GF-D8 (cell line): ENCODE measurements around the gene COTL1.
"Not testable (repeated sequence)": the region's sequence is repeated elsewhere in the genome, so short reads cannot be mapped to it uniquely, and the experiment has no call there.

Source experiments
- DNase-seq: peaks from one replicate; lab custom pipeline; 2025; lab: John Stamatoyannopoulos, UW

COTL1 gene

DNA sequence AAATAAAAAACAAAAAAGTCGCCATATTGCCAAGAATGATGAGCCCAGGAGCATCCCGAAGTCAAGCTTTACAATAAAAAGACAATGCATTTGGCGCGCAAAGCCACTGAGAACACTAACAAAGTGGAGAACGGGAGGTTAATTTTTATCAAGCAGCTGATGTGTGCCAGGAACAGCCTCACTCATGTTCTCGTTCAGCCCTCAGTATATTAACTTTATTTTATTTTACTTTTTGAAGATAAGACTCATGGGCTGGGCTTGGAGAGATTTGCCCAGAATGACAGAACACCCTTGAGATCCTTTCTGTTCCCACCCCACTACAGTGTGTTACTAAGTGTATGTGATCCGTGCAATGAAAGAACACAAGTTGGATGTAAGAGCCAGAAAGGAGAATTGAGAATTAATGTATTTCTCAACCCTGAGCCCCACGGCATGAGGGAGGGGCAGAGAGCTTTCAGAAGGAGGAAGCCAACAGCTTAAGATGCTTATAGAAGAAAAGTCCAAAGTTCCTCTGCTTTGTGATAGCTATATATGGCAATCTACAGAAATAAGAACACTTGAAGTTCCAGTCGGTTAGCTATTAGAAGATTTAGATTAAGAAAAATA, 48.4 kb downstream of the COTL1 start:
- DNase-seq = peak; percentile 8

DNA sequence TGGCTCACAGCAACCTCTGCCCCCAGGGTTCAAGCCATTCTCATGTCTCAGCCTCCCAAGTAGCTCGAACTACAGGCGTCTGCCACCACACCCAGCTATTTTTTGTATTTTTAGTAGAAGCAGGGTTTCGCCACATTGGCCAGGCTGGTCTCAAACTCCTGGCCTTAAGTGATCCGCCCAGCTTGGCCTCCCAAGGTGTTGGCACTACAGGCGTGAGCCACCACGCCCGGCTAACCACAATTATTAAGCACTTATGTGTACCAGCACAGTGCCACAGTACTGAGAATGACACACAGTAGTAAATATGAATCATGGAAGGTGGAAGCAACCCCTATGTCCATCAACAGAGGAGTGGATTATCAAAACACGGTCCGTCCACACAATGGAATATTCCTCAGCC, 49.8 kb downstream of the COTL1 start:
- DNase-seq = no peak

DNA sequence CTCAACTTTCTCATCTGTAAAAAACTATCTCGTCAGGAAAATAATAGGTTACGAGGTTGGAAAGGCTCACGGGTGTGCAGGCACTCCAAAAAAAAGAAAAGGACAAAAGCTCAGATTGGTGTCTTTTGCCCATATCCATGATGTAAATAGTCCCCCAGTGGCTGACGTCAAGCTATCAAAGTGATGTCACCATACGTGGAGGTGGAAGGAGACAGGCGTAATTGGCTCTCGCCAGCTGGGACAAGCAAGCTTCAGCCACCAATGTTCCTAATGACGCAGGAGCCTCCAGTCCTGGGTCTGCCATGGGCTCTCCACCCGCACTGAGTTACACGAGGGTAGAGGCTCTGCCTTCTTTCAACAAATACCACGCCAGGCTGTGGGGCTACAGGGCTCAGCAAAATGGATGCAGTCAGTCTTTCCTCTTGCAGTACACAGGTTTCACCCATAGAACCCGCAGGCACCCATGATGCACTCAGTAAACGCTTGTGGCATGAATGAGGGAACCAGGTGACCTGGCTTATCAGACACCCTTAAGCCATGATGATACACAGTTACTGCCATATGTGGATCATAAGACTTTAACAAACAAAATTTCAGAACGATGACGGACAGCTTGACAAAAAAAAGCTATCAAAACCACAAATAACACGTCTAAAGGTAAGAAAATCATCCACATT, 50.5 kb downstream of the COTL1 start:
- DNase-seq = no peak

DNA sequence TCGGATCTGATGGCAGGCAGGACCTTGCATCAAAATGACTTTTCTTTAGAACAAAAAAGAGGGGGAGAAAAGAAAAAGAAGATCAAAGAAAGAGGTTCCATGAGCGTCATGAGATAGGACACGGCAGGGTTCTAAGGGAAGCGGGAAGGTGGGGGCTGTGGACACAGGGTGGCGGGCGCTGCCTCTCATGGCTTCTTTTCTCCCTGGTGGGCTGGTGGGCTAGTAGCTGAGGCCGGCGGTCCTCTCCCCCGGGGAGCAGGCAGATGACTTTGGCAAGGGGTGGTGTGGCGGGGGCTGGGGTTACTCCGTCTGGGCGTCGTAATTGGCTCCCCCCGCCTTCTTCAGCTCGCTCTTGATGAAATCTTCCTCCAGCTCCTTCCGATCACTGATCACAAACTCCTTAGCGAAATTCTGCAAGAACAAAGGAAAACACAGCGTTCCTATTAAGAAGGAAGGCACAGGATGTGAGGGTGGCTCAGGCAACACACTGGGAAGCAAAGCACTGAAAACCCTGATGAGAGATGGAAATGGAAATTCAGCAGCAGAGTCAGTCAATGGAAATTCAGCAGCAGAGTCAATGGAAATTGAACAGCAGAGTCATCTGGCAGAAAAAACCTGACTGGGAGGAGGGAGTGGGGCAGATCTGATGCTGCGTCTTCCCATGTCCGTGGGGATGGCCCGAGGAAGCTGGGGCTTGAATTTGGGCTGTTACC, 51.2 kb downstream of the COTL1 start:
- DNase-seq = no peak

DNA sequence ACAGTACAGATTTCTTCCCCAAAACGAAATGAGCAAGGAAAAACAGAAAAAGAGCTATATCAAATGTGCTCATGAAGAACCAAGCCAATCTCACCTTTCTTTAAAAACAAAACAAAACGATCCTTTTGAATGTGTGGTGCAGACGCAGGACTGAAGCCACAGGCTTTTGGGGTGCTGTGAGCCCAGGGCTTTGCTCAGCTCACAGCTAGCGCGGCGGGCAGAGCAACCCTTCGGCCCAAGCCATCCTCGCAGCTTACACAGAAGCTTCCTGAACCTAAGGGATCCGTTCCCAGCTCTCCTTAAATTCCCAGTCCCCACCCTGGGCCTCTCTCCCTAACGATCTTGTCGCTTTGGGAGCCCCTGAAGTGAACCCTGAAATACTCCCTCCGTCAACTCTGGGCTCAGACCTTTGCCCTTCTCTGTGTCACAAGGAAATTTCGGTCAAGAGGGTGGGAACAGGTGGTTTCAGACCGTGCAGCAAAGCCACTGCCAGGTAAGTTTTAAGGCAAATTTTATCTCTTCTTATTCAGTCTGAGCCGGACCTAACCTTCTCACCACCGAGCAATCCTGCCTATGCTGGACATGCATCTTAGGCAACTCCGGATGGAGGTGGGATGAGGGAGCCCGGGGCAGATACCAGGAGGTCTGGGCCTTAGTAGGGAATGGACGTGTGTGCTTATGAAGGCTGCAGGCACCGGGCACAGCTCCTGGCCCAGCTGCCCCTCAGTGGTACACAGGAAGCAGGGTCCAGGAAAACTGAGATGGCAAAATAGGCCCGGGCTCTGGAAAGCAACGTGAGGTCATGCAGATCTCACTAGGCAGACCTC, 52.0 kb downstream of the COTL1 start:
- no peak for DNase-seq

DNA sequence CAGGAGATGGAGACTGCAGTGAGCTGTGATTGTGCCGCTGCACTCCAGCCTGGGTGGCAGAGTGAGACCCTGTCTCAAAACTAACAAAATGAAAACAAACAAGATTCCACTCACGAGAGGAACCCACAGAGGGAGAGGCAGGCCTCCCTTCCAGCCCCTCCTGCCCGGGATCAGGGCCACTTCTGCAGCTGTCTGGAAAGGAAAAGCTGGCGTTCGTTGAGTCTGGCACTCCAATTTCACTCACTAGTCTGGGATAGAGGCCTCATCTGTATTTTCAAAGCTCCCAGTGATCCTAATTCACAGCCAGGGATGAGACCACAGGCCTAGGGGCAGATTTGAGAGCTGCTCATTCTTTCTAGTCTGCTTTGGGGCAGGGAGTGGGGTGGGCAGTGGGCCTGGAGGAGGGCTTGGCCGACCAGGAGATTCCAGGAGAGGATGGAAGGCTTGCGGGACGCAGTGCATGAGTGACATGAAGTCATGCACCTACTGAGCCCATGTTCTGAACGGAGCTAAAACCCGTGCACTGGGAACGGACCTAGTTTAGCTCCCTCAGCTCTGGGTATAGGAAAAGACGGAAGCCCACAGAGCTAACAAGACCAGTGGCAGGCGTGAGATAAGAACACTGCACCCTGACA, 54.0 kb downstream of the COTL1 start:
- DNase-seq = no peak

DNA sequence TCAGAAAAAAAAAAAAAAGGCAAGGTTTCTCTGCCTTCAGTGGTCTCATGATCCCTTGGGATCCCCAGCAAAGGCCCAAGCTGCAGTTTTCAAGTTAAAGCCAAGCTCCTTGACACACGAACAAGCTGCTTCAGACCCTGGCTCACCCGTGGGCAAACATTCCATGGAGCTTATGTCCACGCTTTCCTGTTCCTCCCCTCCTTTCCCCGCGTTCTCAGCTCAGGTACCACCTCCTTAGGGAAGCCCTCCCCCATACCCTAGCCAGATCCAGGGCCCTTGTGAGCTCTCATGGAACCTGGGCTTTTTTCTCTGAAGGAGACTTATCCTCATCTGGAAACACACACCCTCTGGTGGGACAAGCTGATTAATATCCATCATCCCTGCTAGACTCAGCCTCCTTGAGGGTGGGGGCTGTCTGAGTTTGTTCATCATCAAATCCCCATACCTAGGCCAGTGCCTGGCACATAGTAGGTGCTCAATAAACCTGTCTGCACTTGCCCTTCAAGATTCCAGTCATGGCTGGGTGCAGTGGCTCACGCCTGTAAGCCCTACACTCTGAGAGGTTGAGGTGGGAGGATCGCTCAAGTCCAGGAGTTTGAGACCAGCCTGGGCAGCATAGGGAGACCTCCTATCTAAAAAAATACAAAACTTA, 54.7 kb downstream of the COTL1 start:
- DNase-seq = no peak

DNA sequence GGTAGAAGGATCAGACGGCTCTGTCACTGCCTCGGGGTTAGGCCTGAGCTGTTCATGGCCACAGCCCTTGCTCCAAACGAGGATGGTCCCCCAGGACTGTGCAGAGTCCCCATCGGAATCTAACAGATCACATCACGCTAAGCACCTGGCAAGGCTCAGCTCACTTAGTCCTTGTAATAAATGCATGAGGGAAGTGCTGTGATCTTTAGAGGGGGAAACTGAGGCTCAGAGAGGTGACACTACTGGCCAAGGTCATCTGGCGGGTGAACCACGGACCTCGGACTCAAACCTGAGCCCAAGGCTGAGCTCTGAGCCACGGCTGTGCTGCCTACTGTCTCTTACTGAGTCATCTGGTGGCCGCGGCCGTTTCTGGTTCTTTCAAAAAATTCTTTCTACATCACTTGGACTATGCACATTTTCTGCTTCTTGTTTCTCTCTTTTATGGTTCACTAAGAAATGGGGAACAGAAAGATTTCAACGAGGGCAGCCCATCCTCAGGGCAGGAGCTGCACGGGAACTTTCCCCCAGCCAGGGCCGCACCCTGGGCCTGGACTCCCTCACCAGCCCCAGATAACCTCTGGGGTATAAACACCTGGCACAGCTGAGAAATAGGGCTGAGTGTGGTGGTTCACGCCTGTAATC, 55.6 kb downstream of the COTL1 start:
- DNase-seq = no peak

DNA sequence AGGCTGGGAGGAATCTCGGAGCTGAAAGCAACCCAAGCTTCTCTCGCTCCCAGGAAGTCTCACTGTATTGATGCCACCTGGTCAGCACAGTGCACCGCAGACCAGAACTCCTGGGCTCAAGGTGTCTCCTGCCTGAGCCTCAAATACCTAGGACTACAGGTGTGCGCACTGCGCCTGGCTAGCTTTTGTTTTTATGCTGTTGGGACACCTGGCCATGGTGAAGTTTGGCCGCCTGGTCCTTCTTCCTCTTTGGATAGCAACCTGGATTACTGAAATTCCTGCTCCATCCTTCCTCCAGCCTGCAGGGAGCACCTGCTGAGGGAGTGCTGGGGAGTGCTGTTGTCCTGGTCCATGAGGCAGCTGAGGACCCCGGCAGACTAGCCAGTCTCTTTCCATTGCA, 56.6 kb downstream of the COTL1 start:
- DNase-seq = no peak

DNA sequence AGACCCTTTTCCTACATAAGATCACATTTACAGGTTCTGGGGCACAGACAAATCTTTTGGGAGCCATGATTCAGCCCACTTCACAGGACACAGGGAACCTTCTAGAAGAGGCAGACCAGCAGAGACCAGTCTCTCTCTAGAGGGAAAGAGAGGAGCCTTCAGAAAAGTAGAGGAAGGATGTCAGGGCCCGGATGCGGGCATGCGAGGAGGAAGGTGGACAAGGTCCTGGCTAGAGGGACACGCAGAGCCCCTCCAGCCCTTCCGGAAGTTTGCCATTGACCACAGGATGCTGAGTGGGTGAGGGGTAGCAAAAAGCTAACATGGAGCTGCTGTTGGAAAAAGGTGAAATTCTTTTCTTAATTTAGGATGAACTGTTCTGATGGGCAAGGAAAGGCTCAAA, 57.6 kb downstream of the COTL1 start:
- DNase-seq = no peak

DNA sequence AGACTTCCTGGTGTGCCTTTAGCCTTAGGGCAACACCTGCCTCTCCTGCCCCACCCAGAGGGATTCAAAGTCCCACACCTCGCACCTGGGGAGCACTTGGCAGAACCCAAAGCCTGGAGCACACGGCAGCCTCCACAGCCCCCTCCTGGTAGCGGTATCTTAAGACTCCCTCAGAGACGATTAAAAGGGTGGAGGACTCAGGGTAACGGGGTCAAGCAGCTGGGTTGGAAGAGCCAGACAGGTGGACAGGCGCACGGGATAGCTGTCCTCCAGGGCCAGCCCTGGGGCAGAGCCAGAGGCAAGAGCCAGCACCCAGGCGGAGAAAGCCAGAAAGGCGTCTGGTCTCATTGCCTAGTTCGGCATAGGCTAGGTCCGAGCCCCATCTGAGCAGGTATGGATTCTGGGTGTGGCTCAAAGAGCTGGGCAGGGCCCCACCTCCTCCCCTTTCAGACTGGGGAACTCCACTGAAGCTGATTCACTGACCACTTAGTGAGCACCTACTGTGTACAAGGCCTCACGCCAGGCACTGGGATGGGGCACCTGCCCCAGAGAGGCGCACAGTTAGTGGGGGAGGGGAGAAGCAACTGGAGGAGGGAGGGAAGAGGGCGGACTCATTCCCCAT, 58.5 kb downstream of the COTL1 start:
- DNase-seq = no peak

DNA sequence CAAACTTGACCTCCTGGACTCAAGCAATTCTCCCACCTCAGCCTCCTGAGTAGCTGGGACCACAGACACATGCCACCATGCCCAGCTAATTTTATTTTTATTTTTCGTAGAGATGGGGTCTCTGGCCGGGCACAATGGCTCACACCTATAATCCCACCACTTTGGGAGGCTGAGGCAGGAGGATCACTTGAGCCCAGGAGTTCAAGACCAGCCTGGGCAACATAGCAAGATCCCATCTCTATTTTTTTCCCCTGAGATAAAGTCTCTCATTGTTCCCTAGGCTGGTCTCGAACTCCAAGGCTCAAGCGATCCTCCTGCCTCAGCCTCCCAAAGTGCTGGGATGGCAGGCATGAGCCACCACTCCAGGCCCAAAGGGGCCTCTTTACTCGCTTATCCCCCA, 59.0 kb downstream of the COTL1 start:
- not testable (repeated sequence) for DNase-seq

DNA sequence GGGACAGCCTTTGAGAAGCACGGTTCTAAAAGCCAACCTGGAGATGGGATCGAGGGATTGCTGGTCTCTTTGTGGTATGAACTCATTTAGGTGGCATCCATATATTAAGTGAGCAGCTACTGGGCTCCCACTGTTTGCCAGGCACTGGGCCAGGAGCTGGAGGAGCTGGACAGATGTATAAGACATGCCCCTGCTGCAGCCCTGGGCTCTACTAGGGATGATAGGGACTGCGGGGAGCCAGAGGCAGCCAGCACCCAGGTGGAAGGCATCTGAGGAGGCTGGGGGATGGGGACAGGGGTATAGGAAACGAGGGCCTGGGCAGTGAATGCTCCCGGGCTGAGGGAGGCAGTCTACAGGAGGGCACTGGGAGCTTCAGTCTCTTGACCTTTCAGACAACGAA, 60.4 kb downstream of the COTL1 start:
- DNase-seq = no peak

DNA sequence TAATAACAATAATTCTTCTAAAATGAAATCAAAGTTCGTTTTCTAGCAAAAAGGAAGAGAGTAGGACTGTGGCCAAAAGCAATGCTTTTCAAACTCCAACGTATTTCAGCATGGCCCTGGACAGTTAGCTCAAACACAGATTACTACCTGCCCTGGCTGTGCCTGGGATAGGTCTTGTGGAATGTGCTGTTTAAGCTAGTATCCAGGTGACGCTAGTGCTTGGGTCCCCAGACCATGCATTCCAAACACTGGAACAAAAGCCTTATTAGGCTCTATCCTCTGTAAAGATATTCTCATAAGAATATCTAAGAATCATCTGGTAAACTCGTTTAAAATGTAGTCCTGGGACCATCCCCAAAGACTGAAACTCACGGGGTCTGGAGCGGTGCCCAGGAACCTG, 60.8 kb downstream of the COTL1 start:
- no peak for DNase-seq

DNA sequence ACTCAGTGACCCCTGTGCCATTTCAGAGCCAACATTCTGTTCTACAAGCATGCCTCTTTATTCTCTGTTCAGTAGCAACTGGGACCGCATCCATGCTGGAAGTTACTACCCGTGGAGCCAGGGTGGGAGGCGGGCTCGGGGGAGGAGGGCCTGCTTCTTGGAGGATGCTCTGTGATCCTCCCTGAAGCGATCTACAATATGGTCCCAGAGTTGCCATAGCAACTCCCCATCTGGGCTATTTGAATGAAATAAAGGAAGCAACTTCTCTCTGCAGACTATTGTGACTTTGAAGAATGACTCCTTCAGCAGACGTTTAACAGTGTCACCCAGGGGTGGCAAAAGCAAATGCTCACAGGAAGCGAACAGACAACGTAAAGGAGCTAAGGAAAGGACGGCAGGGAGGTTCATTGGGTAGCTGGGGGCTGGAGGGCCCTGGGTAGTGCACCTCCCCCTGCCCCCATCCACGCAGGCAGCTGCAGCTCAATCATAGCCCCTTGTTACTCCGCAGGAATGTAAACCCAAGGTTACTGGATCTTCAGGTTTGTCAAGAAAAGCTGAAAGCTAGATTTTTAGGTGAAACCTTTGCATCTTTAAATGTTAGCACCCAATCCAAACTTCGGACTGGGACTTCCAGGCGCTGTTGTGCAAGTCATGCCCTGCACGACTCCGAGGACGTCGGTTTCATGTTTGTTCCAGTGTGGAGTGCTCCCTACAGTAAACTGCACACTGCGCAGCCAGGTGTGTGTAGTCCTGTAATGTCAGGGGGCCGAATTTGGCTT, 62.3 kb downstream of the COTL1 start:
- DNase-seq = no peak

DNA sequence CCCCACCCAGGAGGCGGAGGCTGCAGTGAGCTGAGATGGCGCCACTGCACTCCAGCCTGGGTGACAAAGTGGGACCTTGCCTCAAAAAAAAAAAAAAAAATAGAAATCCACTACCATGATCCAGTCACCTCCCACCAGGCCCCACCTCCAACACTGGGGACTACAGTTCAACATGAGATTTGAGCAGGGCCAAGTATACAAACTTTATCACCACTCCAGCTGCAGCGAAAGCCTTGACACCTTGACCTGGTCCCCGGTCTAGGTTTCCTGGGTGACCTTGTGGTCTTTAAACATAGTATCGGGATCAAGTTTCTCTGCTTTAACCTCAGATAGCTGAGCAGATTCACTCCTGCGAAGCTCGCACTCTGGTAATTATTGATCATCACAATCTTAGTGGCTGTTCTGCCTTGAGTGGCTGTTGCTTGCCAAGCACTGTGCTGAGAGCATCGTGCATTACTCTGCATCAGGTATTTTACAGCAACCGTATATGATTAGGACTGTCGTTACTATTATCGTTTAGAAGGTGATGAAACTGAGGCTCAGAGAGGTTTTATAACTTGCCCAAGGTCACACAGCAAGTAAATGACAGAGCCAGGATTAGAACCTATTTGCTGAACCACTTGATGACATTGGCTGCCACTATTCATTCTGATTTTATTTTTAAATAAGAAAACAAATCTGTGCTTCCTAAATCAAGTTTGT, 63.1 kb downstream of the COTL1 start:
- DNase-seq = no peak

DNA sequence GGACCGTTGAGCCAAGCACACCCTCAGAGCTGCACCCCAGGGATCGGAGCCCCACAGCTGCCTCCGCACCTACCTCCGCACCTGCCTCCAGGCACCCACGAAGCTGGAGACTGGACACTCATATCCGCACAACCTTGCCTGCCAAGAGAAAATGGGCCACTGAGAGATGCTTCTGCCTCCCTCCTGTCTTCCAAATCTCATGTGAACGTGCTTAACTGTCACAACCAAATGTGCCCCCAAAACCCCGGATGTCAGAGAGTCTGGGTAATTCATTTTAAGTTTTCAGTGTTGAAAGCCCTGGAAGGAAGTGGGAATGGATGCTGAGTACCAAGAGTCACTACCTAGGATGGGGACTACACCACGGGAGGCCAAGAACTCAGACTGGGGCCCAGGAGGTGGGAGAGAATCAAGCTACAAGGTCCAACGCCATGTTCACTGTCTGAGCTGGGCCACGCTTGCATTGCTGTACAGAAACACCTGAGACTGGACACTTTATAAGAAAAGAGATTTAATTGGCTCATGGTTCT, 63.9 kb downstream of the COTL1 start:
- DNase-seq = no peak

DNA sequence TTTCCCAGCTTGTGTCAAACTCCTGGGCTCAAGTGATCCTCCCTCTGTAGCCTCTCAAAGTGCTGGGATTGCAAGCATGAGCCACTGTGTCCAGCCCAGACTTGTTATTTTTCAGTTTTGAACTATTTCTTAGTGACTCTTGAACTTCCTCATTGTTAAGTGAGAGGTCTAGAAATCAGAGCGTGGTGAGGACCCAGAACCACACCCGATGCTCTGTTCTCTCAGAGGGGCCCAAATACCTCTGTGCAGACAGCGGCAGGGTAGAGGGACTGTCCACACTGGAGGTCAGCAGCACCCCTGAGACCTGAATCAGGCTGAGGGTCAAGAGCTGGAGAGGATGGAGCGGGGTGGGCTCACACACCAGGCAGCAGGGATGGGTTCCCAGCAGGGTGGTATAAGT, 65.7 kb downstream of the COTL1 start:
- DNase-seq = no peak

DNA sequence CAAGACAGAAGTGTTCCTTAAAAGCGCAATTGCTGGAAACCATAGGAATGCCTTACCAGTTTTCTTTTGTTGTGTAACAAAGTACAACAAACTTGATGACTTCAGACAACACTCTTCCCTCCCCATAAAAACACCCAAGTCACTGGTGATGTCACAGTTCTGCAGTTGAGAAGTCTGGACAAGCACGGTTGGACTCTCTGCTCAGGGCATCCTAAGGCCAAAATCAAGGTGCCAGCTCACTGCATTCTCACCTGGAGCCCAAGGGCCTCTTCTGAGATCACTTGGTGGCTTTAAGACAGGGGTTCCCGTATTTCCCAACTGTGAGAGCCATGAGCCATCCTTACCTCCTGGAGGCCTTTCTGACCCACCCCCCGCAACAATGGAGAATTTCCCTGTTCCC, 67.8 kb downstream of the COTL1 start:
- no peak for DNase-seq
